Measurements from ENCODE around the gene ADAMTS15.

DNA sequence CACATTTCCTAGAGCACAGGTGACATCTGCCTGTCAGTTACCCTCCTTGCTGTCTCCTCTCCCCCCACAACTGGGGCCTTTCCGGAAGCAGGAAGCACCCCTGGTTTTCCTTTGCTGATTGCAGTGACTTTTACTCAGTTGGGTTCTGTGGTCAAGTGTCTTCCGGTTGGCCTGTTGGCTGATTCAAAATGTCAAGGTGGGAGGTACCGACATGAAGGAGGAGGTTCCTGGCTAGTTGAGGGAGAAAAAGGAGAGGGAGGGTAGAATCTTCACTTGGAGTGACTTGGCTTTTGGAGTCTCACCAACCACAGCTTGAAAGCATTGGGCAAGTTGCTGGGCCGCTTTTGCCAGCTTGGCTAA, 9.3 kb upstream of the ADAMTS15 start:
- TF ChIP-seq, protein P1, sequence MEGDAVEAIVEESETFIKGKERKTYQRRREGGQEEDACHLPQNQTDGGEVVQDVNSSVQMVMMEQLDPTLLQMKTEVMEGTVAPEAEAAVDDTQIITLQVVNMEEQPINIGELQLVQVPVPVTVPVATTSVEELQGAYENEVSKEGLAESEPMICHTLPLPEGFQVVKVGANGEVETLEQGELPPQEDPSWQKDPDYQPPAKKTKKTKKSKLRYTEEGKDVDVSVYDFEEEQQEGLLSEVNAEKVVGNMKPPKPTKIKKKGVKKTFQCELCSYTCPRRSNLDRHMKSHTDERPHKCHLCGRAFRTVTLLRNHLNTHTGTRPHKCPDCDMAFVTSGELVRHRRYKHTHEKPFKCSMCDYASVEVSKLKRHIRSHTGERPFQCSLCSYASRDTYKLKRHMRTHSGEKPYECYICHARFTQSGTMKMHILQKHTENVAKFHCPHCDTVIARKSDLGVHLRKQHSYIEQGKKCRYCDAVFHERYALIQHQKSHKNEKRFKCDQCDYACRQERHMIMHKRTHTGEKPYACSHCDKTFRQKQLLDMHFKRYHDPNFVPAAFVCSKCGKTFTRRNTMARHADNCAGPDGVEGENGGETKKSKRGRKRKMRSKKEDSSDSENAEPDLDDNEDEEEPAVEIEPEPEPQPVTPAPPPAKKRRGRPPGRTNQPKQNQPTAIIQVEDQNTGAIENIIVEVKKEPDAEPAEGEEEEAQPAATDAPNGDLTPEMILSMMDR (conservative IDR thresholded peaks at IDR 0.05 in 1 of 2, IDR thresholded peaks at IDR 0.05 in 1 of 2; ENCODE audit: extremely low read depth in 1 of 2, insufficient read depth in 1 of 2, low read depth in 1 of 2, low read length in 2 of 2) = no peak
- no peak for TF ChIP-seq EZH2 (IDR thresholded peaks at IDR 0.05; ENCODE audit: borderline replicate concordance, low read length)

Data from mammary epithelial cell (primary cell).